CD4-positive, alpha-beta T cell treated with Interleukin-12 subunit alpha and Interleukin-12 subunit beta, for 1 hour (primary cell): Measurements from ENCODE around the gene SDK1.

Experiments
- DNase-seq: peaks from one replicate; pipeline ENCODE4 v3.0.0-alpha.2; 2020

SDK1 gene

GRCh38 chr7:3300651-3301448 is at the start of gene SDK1:
SDK1 (plus strand) TSS chr7:3301252; CDS start chr7:3301587, 335 bp downstream.
- DNase-seq: peak; percentile 93

GRCh38 chr7:3254718-3255117 is 46.3 kb upstream of the SDK1 start:
- no peak for DNase-seq

GRCh38 chr7:3259711-3260400 is 41.2 kb upstream of the SDK1 start:
- DNase-seq: no peak

GRCh38 chr7:3260401-3260715 is 40.7 kb upstream of the SDK1 start:
- DNase-seq: no peak

GRCh38 chr7:3264693-3265339 is 36.2 kb upstream of the SDK1 start:
- no peak for DNase-seq

GRCh38 chr7:3265388-3265787 is 35.7 kb upstream of the SDK1 start:
- DNase-seq: no peak

- DNase-seq: no peak
Measured at GRCh38 chr7:3266240-3266639, 34.8 kb upstream of the SDK1 start.

- DNase-seq: no peak
Measured at GRCh38 chr7:3267966-3268690, 32.9 kb upstream of the SDK1 start.

- DNase-seq: no peak
Measured at GRCh38 chr7:3270362-3270761, 30.7 kb upstream of the SDK1 start.

GRCh38 chr7:3271298-3271697 is 29.8 kb upstream of the SDK1 start:
- DNase-seq: no peak

- DNase-seq: no peak
Measured at GRCh38 chr7:3272691-3273141, 28.3 kb upstream of the SDK1 start.

- DNase-seq: no peak
Measured at GRCh38 chr7:3274131-3274530, 26.9 kb upstream of the SDK1 start.

- DNase-seq: no peak
Measured at GRCh38 chr7:3277604-3278572, 23.2 kb upstream of the SDK1 start.

- no peak for DNase-seq
Measured at GRCh38 chr7:3279147-3279818, 21.8 kb upstream of the SDK1 start.

- no peak for DNase-seq
Measured at GRCh38 chr7:3280445-3280844, 20.6 kb upstream of the SDK1 start.

GRCh38 chr7:3280946-3281656 is 20.0 kb upstream of the SDK1 start:
- no peak for DNase-seq

- DNase-seq: no peak
Measured at GRCh38 chr7:3282457-3282856, 18.6 kb upstream of the SDK1 start.

GRCh38 chr7:3283130-3283704 is 17.8 kb upstream of the SDK1 start:
- DNase-seq: no peak

GRCh38 chr7:3285652-3286051 is 15.4 kb upstream of the SDK1 start:
- no peak for DNase-seq

GRCh38 chr7:3289996-3290395 is 11.1 kb upstream of the SDK1 start:
- no peak for DNase-seq
